ENCODE results near the gene FANCC.
"Not testable (repeated sequence)": the region's sequence is repeated elsewhere in the genome, so short reads cannot be mapped to it uniquely, and the experiment has no call there.

The FANCC gene

DNA sequence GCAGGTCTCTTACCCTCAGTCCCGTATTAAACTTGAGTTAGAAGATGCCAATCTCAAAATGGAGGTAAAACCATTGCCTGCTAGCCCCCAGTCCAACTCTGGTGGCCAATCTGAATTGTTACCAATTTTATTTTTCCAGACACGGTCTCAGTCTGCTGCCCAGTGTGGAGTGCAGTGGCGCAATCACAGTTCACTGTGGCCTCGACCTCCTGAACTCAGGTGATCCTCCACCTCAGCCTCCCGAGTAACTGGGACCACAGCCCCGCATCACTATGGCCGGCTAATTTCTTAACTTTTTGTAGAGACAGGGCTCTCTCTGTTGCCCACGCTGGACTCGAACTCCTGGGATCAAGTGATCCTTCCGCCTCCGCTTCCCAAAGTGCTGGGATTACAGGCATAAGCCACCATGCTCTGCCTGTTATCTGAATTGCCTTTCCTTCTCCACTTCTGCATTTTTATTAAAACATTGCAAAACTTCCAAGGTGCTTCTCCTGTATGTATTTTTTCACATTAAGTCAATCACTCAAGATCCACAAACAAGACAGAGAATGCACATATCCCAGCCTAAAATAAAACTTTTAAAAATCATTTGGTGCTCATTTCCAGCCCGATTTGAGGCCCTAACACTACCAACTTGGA lies 2.3 kb downstream of the FANCC start:
- peaks cover 30% of the 10 kb centered on the region for H3K4me1 ChIP-seq
- no peaks in the 10 kb centered on the region for H3K27me3 ChIP-seq (ENCODE audit: low read depth)
- no peak overlapping the region; the same call in 1 of the 2 replicates for H3K4me3 ChIP-seq
- H3K9me3 ChIP-seq = no peaks in the 10 kb centered on the region
- in situ Hi-C loops (cut with MboI; ENCODE audit: low sequenced_read_pairs) = no loop called here
- no peak for DNase-seq (ENCODE audit: low spot score in 2 of 2)
- no peaks in the 10 kb centered on the region for H3K36me3 ChIP-seq (replicated peaks)

DNA sequence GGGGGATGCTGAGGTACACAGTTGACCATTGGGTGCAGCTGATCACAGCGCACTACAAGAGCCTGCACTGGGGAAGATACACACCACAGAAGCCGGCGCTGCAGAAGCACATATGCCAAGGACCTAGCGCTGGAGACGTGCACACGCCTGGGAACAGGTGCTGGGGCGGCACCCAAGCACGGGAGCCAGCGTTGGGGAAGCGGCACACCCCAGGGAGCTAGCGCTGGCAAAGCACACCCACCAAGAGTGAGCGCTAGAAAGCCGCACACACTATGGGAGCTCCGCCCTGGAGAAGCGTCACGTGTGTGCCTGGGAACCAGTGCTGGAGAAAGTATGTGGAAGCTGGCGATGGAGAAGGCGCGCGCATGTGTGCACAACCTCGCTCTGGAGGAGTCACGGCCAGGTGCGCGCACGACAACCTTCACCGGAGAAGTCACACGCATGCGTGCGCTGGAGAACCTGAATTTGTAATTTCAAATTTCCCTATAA lies 4.5 kb downstream of the FANCC start:
- in situ Hi-C loops (cut with MboI; ENCODE audit: low sequenced_read_pairs) = no loop called here
- no peak overlapping the region for H3K4me3 ChIP-seq
- no peak for DNase-seq (ENCODE audit: low spot score in 2 of 2)
- no peaks in the 10 kb centered on the region for H3K27me3 ChIP-seq (ENCODE audit: low read depth)
- no peaks in the 10 kb centered on the region for H3K9me3 ChIP-seq
- H3K36me3 ChIP-seq (replicated peaks) = no peaks in the 10 kb centered on the region
- peaks cover 22% of the 10 kb centered on the region for H3K4me1 ChIP-seq

GRCh38 chr9:95311961-95312360 lies 5.5 kb downstream of the FANCC start:
- Histone ChIP-seq H3K4me1 (peaks cover 19% of the 10 kb centered on the region), H3K9me3 (no peaks in the 10 kb centered on the region), H3K27me3 (ENCODE audit: low read depth) (no peaks in the 10 kb centered on the region), H3K4me3 (no peak overlapping the region), H3K36me3 (replicated peaks) (no peaks in the 10 kb centered on the region)
- in situ Hi-C loops (cut with MboI; ENCODE audit: low sequenced_read_pairs) = no loop called here
- DNase-seq (ENCODE audit: low spot score in 2 of 2) = no peak

- Histone ChIP-seq H3K36me3 (replicated peaks) (no peaks in the 10 kb centered on the region), H3K4me1 (peaks cover 16% of the 10 kb centered on the region), H3K27me3 (ENCODE audit: low read depth) (no peaks in the 10 kb centered on the region), H3K9me3 (no peaks in the 10 kb centered on the region), H3K4me3 (no peak overlapping the region)
- DNase-seq (ENCODE audit: low spot score in 2 of 2) = no peak
- in situ Hi-C loops (cut with MboI; ENCODE audit: low sequenced_read_pairs) = no loop called here
Observed at GRCh38 chr9:95307538-95307937, 10.0 kb downstream of the FANCC start.

DNA sequence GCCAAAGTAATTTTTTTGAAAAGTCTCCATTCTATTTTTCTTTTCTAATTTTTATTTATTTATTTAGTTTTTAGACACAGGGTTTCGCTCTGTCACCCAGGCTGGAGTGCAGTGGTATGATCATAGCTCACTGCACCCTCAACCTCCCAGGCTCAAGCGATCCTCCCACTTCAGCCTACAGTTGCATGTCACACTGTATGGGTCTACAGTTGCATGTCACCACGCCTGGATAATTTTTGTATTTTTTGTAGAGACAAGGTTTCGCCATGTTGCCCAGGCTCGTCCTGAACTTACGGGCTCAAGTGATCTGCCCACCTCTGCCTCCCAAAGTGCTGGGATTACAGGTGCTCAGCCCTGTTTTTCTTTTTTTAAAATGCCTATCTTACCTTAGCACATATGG lies 10.7 kb downstream of the FANCC start:
- Histone ChIP-seq H3K4me3 (no peak overlapping the region), H3K27me3 (ENCODE audit: low read depth) (no peaks in the 10 kb centered on the region), H3K36me3 (replicated peaks) (no peaks in the 10 kb centered on the region), H3K4me1 (peaks cover 12% of the 10 kb centered on the region), H3K9me3 (no peaks in the 10 kb centered on the region)
- in situ Hi-C loops (cut with MboI; ENCODE audit: low sequenced_read_pairs) = no loop called here
- no peak for DNase-seq (ENCODE audit: low spot score in 2 of 2)

GRCh38 chr9:95305770-95306492 lies 11.6 kb downstream of the FANCC start:
- H3K4me3 ChIP-seq = no peak overlapping the region
- no peak for DNase-seq (ENCODE audit: low spot score in 2 of 2)
- no peaks in the 10 kb centered on the region for H3K27me3 ChIP-seq (ENCODE audit: low read depth)
- H3K36me3 ChIP-seq (replicated peaks) = no peaks in the 10 kb centered on the region
- H3K4me1 ChIP-seq = peaks cover 12% of the 10 kb centered on the region
- in situ Hi-C loops (cut with MboI; ENCODE audit: low sequenced_read_pairs) = no loop called here
- no peaks in the 10 kb centered on the region for H3K9me3 ChIP-seq

DNA sequence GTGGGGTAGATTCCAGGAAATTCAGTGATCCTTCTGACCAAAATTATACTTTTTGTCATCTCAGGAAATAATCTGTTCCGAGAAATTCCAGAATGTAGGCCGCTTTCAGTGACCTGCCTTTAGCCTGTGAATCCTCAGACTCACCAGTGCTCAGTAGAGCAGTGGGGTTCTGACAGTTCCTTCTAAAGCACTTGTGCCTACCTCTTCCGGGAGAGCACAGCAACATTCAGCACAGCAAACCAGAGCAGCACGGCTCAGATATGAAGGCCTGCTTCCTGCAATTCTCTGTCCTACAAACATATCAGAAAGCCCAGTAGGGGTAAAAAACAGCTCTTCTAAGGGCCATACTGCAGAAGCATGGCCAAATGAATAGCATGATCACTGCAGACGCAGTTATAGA lies 15.0 kb downstream of the FANCC start:
- Histone ChIP-seq H3K36me3 (replicated peaks) (no peaks in the 10 kb centered on the region), H3K27me3 (ENCODE audit: low read depth) (no peaks in the 10 kb centered on the region), H3K4me1 (peaks cover 12% of the 10 kb centered on the region), H3K9me3 (no peaks in the 10 kb centered on the region), H3K4me3 (no peak overlapping the region)
- in situ Hi-C loops (cut with MboI; ENCODE audit: low sequenced_read_pairs) = no loop called here
- no peak for DNase-seq (ENCODE audit: low spot score in 2 of 2)

DNA sequence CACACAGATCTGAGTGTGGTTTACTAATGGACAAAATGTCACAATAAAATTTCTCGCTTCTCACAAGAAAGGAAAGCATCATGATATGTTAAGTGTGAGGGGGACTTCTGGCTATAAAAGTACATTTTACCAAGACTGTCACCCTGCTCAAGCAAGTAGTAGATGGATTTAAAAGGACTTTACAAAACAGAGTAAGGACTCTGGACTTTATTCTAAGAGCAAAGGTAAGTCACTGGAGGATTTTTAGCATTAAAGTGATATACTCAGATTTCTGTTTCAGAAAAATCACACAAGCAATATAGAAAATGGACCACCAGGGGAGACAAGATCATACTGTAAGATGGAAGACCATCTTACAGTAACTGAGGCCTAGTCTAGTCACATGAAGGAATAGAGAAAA lies 19.7 kb downstream of the FANCC start:
- H3K36me3 ChIP-seq (replicated peaks) = no peaks in the 10 kb centered on the region
- DNase-seq (ENCODE audit: low spot score in 2 of 2) = no peak
- no peaks in the 10 kb centered on the region for H3K27me3 ChIP-seq (ENCODE audit: low read depth)
- no peak overlapping the region for H3K4me3 ChIP-seq
- no peaks in the 10 kb centered on the region for H3K4me1 ChIP-seq
- in situ Hi-C loops (cut with MboI; ENCODE audit: low sequenced_read_pairs) = no loop called here
- no peaks in the 10 kb centered on the region for H3K9me3 ChIP-seq

- no peaks in the 10 kb centered on the region for H3K4me1 ChIP-seq
- H3K27me3 ChIP-seq (ENCODE audit: low read depth) = no peaks in the 10 kb centered on the region
- no peaks in the 10 kb centered on the region for H3K36me3 ChIP-seq (replicated peaks)
- in situ Hi-C loops (cut with MboI; ENCODE audit: low sequenced_read_pairs) = no loop called here
- H3K9me3 ChIP-seq = no peaks in the 10 kb centered on the region
- no peak overlapping the region for H3K4me3 ChIP-seq
- no peak for DNase-seq (ENCODE audit: low spot score in 2 of 2)
Observed at GRCh38 chr9:95297316-95297715, 20.2 kb downstream of the FANCC start.

- DNase-seq (ENCODE audit: low spot score in 2 of 2) = no peak
- Histone ChIP-seq H3K9me3 (no peaks in the 10 kb centered on the region), H3K4me3 (no peak overlapping the region), H3K27me3 (ENCODE audit: low read depth) (no peaks in the 10 kb centered on the region), H3K36me3 (replicated peaks) (no peaks in the 10 kb centered on the region), H3K4me1 (no peaks in the 10 kb centered on the region)
- in situ Hi-C loops (cut with MboI; ENCODE audit: low sequenced_read_pairs) = no loop called here
Observed at GRCh38 chr9:95296761-95297160, 20.7 kb downstream of the FANCC start.

GRCh38 chr9:95293296-95293695 lies 24.2 kb downstream of the FANCC start:
- H3K4me3 ChIP-seq; H3K4me1 ChIP-seq; H3K27me3 ChIP-seq (ENCODE audit: low read depth); H3K36me3 ChIP-seq (replicated peaks); DNase-seq (ENCODE audit: low spot score in 2 of 2); H3K9me3 ChIP-seq; in situ Hi-C loops (cut with MboI; ENCODE audit: low sequenced_read_pairs): not testable (repeated sequence)

DNA sequence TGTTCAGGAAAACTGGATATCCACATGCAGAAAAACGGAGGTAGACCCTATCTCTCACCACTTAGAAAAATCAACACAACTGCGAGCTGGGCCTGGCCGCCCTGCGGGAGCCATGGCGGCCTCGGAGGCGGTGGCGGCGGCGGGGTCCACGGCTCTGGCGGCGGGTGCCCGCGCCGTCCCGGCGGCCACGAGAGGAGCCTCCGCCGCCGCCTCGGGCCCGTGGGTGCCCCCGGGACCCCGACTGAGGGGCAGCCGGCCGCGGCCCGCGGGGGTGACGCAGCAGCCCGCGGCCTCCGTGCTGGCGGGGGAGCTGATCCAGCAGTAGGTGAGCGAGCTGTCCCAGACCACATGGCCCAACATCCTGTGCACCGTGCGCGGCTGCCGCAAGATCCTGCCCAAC lies 25.3 kb downstream of the FANCC start:
- Histone ChIP-seq H3K27me3 (ENCODE audit: low read depth) (no peaks in the 10 kb centered on the region), H3K4me3 (no peak overlapping the region), H3K9me3 (no peaks in the 10 kb centered on the region), H3K4me1 (no peaks in the 10 kb centered on the region), H3K36me3 (replicated peaks) (no peaks in the 10 kb centered on the region)
- in situ Hi-C loops (cut with MboI; ENCODE audit: low sequenced_read_pairs) = no loop called here
- no peak for DNase-seq (ENCODE audit: low spot score in 2 of 2)

DNA sequence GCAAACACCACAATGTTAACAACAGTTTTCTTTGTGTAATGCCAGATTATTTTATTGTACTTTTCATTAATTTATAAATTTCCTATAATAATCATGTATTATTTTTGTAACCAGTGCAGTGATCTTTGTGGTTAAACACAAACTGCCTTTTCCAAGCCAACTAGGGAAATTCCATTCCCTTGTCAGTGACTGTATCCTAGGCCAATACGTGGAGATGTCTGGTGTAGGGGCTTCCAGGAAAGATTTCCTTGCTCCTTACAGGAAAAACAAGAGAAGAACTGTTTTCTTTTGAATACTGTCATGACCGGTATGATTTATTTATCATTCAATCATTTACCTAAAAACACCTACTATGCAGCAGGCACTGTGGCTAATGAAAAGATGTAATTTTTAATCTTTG lies 31.4 kb downstream of the FANCC start:
- H3K9me3 ChIP-seq = no peaks in the 10 kb centered on the region
- in situ Hi-C loops (cut with MboI; ENCODE audit: low sequenced_read_pairs) = no loop called here
- H3K27me3 ChIP-seq (ENCODE audit: low read depth) = no peaks in the 10 kb centered on the region
- H3K4me3 ChIP-seq = no peak overlapping the region
- DNase-seq (ENCODE audit: low spot score in 2 of 2) = no peak
- H3K36me3 ChIP-seq (replicated peaks) = no peaks in the 10 kb centered on the region
- H3K4me1 ChIP-seq = no peaks in the 10 kb centered on the region

DNA sequence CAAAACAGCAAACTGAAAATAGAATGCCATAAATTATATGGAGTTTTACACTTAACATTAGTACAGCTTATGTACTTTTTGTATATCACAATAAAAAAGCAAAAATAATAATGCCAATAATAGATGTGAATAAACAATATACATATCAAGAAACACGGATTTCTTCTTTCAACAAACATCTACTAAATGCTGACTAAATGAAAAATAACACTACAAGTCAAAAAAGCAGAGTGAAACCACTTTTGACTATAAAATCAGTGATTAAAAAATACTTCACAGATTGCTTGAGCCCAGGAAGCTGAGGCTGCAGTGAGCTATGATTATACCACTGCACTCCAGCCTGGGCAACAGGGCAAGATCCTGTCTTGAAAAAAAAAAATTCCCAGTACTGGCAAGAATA lies 32.2 kb downstream of the FANCC start:
- Histone ChIP-seq H3K4me1 (no peaks in the 10 kb centered on the region), H3K9me3 (no peaks in the 10 kb centered on the region), H3K36me3 (replicated peaks) (no peaks in the 10 kb centered on the region), H3K27me3 (ENCODE audit: low read depth) (no peaks in the 10 kb centered on the region), H3K4me3 (no peak overlapping the region)
- in situ Hi-C loops (cut with MboI; ENCODE audit: low sequenced_read_pairs) = no loop called here
- DNase-seq (ENCODE audit: low spot score in 2 of 2) = no peak

Data from HAP-1 (cell line).